ENCODE results near the gene FRMD5. TPM values are rescaled to one million over a fixed set of nuclear protein-coding genes. Genes with fewer than 3 reads are reported as not detected.

FRMD5 gene
- total RNA-seq, 1 experiment from 2014 or later: 3.9 TPM

DNA sequence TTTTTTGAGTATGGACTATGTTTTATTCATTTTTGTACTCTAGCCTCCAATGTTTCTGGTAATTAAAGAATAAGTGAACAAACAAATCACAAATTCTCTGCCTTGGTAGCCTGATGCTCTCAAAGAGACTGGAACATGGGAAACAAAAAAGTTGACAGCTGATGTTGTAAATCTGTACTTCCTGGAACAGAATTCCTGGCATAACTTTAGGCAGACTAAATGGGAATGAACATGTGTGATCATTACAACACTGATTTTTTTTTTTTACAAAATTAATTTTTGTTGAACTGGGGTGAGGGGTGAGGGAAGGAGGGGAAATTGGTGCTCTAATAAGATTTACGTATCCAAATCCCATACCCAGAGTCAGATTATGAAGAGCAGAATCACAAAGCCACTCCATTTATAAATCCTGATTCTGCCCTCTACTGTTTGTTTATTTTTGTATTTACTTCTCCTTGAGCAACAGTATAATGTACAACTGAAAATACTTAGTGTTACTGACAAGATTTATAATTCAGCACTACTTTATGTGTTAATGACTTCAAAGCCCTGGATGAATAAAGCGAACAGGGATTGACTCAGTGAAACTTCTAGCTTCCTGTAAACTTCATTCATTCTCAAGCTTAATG is 165.0 kb downstream of the FRMD5 start:
- Histone ChIP-seq H3K9ac (ENCODE audit: extremely low read depth, insufficient read length, low read length) (no peak overlapping the region), H2BK15ac (ENCODE audit: low read depth, low read length) (no peak overlapping the region), H4K20me1 (ENCODE audit: control insufficient read depth, insufficient read depth, insufficient read length) (no peaks in the 10 kb centered on the region), H3K27me3 (ENCODE audit: insufficient read depth, low read length) (no peaks in the 10 kb centered on the region), H3K56ac (ENCODE audit: insufficient read length, low read depth, low read length) (no peak overlapping the region), H3K18ac (ENCODE audit: insufficient read length, low read depth, low read length) (no peak overlapping the region), H3K4ac (ENCODE audit: low read depth, low read length) (no peak overlapping the region), H3K9me3 (ENCODE audit: control insufficient read depth, low read depth, low read length) (no peaks in the 10 kb centered on the region), H2BK12ac (ENCODE audit: insufficient read length, low read depth, low read length) (no peak overlapping the region), H3K79me2 (ENCODE audit: insufficient read depth, low read length) (no peaks in the 10 kb centered on the region), H3K23ac (ENCODE audit: insufficient read length, low read depth, low read length) (no peak overlapping the region), H3T11ph (ENCODE audit: low read length) (no peak overlapping the region), H4K8ac (replicated peaks; ENCODE audit: insufficient read length, low read depth, low read length) (no peak overlapping the region), H4K5ac (ENCODE audit: insufficient read length, low read depth, low read length) (no peak overlapping the region), H4K91ac (ENCODE audit: insufficient read length, low read depth, low read length) (no peak overlapping the region), H2AK5ac (ENCODE audit: insufficient read length, low read length) (no peak overlapping the region), H2BK20ac (ENCODE audit: low read depth, low read length, poor library complexity, severe bottlenecking) (no peak overlapping the region), H2BK120ac (ENCODE audit: low read depth, low read length, poor library complexity, severe bottlenecking) (no peak overlapping the region), H3K27ac (ENCODE audit: insufficient read length, low read depth, low read length) (no peak overlapping the region), H2BK5ac (ENCODE audit: insufficient read length, low read length) (no peak overlapping the region), H3K14ac (ENCODE audit: insufficient read depth, low read length) (no peak overlapping the region), H2AFZ (ENCODE audit: low read length) (no peak overlapping the region), H3K23me2 (ENCODE audit: insufficient read length, low read depth, low read length, poor library complexity, severe bottlenecking) (no peaks in the 10 kb centered on the region), H3K79me1 (ENCODE audit: insufficient read depth, low read depth, low read length, poor library complexity, severe bottlenecking) (no peaks in the 10 kb centered on the region), H3K4me2 (ENCODE audit: insufficient read depth, insufficient read length, low read length) (no peak overlapping the region), H3K4me1 (ENCODE audit: insufficient read depth, low read length) (no peaks in the 10 kb centered on the region)
- Mint-ChIP-seq H3K9me3 (no peaks in the 10 kb centered on the region), H3K27me3 (ENCODE audit: low read depth) (no peaks in the 10 kb centered on the region; the same call in 1 of the 2 replicates), H3K4me3 (no peak overlapping the region), H3K36me3 (ENCODE audit: insufficient read depth in 1 of 3, low read depth in 3 of 3) (no peaks in the 10 kb centered on the region), H3K27ac (no peak overlapping the region), H3K4me1 (peaks cover 16 to 19% of the 10 kb centered on the region in 2 experiments)
- WGBS (ENCODE audit: extremely low coverage, insufficient read length, low lambda C conversion rate): no CpG with 5 or more reads among the region's 2 CpGs
- DNase-seq: no peak
- TF ChIP-seq, protein P1, sequence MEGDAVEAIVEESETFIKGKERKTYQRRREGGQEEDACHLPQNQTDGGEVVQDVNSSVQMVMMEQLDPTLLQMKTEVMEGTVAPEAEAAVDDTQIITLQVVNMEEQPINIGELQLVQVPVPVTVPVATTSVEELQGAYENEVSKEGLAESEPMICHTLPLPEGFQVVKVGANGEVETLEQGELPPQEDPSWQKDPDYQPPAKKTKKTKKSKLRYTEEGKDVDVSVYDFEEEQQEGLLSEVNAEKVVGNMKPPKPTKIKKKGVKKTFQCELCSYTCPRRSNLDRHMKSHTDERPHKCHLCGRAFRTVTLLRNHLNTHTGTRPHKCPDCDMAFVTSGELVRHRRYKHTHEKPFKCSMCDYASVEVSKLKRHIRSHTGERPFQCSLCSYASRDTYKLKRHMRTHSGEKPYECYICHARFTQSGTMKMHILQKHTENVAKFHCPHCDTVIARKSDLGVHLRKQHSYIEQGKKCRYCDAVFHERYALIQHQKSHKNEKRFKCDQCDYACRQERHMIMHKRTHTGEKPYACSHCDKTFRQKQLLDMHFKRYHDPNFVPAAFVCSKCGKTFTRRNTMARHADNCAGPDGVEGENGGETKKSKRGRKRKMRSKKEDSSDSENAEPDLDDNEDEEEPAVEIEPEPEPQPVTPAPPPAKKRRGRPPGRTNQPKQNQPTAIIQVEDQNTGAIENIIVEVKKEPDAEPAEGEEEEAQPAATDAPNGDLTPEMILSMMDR (conservative IDR thresholded peaks at IDR 0.05): no peak
